ENCODE data around the gene WDHD1.
"Not testable (repeated sequence)": the region's sequence is repeated elsewhere in the genome, so short reads cannot be mapped to it uniquely, and the experiment has no call there.

Gene WDHD1

DNA sequence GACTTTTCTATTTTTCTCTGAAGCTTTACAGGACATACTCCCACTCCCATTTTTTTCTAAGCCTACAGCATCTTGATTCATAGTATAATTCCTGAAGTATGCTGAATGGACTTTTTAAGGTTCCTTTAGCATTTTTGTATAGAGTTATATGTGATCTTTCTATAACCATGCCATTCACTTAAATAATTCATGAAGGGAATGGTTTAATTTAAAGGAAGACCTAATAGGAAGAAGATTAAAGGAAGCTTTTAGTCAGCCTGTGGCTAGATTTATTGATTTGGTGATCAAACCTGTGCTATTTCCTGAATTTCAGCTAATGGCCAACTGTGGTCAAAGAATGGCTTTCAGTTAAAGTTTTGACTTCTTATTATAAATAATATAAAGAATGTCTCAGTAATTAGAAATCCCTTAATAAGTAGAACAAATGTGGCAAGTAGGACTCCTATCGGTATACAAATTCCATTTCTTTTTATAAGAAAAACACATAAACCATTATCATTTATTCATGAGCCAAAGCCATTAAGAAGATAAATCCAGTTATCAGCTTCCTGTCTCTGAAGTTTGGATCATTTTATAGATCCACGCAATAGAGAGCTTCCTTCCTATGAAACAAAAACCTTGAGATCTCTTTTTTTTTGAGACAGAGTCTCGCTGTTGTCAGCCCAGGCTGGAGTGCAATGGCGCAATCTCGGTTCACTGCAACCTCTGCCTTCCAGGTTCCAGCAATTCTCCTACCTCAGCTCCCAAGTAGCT lies 20.6 kb upstream of the WDHD1 start:
- DNase-seq = no peak

DNA sequence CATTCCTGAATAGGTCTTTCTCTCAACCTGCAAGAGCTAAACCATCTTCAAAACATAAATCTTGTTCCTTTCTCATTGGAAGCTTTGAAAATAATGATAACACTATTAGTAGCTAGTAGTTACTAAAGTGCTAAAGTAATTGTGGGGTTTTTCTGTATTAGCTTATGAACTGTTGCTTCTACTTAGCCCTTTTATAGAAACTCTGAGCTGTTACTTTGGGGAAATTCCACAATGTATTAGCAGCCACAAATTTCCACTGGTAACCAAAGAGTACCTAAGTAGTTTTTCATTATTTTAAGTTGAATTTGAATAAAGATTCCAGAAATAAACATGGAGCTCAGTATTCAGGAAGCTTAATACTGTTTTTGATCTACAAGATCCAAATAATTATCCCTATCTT lies 18.2 kb upstream of the WDHD1 start:
- DNase-seq = no peak

GRCh38 chr14:55043528-55043927 lies 16.6 kb upstream of the WDHD1 start:
- DNase-seq = no peak

DNA sequence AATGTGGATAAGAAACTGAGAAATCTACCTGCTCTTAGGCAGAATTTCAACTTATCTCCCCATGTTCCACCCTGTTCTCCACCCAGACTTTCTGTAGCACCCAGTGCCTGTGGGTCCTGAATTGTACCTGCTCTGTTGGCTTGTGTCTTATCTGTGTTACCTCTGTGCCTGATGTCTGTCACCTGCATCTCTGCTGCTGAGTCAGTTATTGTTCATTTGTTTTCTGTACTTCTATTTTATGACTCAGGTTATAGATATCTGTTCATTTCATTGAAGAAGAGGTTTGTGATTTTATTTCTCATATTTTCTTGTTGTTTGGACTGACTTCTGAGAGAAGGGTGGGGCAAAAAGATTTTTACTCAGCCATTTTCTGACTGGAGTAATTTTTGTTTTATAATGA lies 11.8 kb upstream of the WDHD1 start:
- DNase-seq = no peak

DNA sequence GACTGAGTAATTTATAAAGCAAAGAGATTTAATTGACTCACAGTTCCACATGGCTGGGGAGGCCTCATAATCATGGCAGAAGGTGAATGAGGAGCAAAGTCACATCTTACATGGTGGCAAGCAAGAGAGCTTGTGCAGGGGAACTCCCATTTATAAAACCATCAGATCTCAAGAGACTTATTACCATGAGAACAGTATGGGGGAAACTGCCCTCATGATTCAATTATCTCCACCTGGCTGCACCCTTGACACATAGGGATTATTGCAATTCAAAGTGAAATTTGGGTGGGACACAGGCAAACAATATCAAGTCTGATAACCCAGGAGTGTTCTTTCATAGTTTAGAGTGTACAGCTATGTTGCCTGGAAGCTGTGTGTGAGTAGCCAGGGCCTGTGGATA lies 11.1 kb upstream of the WDHD1 start:
- DNase-seq = not testable (repeated sequence)

DNA sequence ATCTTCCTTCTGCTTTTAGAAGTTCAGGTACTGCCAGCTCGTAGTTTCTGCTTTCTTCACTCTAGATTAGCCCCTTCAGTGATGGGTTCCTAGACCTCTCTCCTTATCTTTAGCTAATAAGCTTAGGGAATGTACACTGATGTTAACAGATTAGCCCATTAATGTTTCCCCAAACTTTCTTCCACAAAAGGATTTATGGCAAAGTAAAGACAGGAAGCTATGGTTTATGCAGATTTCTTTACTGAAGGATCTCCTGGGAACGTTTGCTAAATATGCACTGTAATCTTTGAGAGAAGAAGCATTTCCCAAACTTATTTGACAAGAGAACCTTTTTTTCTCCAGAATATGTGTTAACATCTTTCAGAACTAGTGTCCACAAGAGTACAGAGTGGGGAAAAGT lies 4.3 kb upstream of the WDHD1 start:
- no peak for DNase-seq

GRCh38 chr14:55028476-55028875 lies 1.6 kb upstream of the WDHD1 start:
- no peak for DNase-seq

GRCh38 chr14:55028066-55028465 lies 1.2 kb upstream of the WDHD1 start:
- no peak for DNase-seq

DNA sequence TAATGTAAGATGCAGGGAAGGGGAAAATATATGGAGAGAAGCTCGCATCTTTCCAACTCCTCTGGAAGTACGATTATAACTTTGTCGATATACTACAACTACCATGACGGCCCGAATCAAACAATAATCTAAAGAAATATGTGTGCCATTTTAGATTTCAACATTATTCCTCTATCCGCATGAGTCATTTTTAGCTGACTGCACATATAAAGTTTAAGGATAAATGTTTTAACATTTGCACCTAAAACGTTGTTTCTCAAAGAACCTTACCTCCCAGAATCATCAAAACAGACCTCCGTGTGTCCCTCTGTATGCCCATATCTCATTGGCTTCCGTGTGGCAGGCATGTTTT lies 482 bp downstream of the WDHD1 start:
- no peak for DNase-seq

DNA sequence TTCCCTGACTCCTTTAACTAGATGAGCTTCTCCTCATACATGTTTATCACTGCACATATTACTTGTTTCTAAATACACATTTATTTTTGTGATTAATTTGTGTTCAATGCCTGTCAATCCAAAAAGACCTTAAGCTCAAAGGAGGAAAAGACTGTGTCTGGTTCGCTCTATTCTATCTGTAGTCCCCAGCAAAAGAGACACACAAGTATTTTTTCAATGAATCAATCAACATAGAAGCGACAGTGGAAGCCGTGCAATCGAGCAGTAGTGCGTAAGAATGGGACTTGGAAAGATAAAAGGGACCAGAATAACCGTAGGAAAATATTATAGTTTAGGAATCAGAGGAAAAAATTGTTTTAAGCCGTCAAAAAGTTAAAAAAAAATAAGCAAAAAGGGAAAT lies 951 bp downstream of the WDHD1 start:
- no peak for DNase-seq

DNA sequence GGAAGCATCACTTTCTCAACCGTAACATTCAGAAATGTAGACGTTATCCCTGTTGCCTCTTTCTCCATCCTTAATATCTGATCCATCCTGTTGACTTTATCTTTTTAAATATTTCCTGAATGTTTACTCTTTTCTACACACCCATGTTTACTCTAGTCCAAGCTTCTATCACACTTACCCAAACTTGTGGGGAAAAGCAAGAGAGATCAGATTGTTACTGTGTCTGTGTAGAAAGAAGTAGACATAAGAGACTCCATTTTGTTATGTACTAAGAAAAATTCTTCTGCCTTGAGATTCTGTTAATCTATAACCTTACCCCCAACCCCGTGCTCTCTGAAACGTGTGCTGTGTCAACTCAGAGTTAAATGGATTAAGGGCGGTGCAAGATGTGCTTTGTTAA lies 2.5 kb downstream of the WDHD1 start:
- not testable (repeated sequence) for DNase-seq

DNA sequence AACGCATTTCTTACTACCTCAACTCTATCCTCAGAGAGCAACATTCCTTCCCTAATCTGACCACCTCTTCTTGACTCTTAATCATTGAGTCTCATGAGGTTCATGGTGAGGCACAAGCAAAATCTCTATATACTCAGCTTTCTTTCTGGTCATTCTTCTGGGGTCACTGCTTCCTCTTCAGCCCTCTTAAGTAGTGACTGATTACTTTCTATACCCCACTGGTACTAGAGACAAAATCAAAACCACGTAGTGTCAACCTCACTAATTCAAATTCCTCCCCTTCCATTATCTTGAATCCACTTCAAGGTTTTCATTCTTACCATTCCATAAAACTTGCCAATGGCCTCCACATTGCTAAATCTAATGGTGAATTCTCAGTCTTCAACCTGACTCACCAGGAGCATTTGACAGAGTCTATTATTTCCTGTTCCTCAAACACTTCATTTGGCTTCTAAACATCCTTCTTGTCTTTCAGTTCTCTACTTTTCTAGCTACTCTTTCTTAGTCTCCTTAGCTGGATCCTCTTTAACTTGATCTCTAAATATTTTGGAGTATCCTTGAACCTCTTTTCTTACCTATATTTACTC lies 6.8 kb downstream of the WDHD1 start:
- no peak for DNase-seq

GRCh38 chr14:55015006-55015405 lies 11.9 kb downstream of the WDHD1 start:
- DNase-seq = no peak

DNA sequence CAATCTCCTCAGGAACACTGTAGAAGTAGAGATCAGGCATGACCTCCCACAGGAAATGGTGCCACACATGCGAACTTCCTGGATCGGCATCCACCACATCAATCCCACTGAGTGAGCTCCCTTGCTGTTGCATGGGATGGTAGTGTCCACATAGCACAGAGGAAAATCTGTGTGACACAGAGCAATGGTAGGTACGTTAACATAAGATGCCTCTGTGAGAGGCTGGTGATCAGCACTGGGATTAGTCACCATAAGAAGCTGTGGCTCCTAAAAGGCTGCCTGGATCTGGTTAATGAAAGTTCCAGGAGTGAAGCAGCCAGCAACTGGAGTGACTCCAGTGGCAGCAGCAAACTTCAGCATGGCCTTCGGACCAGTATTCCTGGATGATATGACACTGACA lies 21.8 kb downstream of the WDHD1 start:
- no peak for DNase-seq

DNA sequence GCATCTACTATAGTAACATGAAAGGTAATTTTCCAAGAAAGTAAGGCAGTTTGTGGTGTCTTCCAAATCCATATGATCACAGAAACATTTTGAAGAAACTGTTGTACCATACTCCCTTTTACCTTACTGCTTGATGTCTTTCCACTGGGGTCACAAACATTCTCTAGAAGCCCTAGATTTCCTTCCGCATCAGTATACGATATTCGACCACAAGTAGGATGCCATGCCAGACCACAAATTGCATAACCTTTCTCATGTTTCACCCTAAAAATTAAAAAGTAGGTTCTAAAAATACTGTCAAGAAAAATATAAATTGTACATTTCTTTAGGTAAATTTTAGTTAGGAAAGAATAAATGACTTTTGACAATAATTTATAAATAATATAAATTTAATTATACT lies 26.5 kb downstream of the WDHD1 start:
- DNase-seq = no peak

DNA sequence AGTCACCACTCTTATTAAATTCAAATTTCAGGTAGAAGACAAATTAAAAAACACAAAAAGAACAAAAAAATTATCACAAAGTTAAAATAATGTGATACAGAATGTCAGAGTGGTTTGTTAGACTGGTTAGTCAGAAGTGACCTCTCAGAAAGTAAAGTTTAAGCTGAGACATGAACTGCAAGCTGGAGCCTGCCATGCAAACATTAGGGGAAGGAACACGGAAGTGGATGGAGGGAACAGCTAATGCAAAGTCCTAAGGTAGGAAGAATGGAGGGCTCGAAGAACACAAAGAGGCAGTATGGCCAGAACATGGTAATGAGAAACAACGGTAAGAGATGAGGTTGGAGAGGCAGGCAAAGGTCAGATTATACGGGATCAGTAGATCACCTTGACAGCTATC lies 41.7 kb downstream of the WDHD1 start:
- DNase-seq = no peak

GRCh38 chr14:54981698-54982097 lies 45.2 kb downstream of the WDHD1 start:
- no peak for DNase-seq

GRCh38 chr14:54979039-54979438 lies 47.9 kb downstream of the WDHD1 start:
- DNase-seq = no peak

DNA sequence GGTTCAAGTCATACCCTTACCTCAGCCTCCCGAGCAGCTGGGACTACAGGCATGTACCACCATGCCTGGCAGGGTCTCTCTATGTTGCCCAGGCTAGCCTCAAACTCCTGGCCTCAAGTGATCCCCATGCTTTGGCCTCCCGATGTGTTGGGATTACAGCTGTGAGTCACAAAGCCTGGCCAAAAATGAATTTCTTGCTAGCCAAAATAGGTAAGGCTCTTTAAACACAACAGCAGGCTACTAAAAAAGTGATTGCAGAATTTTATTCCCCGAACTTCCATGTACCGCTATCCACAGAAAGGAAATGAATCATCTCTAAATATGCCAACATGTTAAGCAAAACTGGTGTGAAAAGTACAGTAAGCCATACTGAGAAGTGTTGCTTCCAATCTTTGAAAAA lies 50.6 kb downstream of the WDHD1 start:
- DNase-seq = no peak

DNA sequence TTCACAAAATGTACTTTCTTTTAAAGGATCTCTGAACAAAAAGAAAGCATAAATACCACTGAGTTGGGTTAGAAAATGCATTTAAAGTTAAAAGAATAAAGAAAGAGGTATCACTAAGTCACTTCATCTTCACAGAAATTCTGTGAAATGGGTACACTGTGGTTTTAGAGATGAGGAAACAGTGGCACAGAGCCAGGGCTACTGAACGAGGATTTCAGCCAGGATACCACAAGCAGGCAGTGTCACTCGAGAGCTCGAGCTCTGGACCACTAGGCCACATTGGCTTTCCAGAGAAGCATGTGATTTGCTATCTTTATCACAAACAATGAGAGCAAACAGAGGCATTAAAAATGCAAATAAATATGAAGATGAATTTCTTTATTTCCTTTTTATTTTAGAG lies 51.0 kb downstream of the WDHD1 start:
- DNase-seq = no peak

- DNase-seq = no peak
Observed at GRCh38 chr14:54974788-54975414, 52.0 kb downstream of the WDHD1 start.

GRCh38 chr14:54967496-54967895 lies 59.4 kb downstream of the WDHD1 start:
- DNase-seq = no peak

DNA sequence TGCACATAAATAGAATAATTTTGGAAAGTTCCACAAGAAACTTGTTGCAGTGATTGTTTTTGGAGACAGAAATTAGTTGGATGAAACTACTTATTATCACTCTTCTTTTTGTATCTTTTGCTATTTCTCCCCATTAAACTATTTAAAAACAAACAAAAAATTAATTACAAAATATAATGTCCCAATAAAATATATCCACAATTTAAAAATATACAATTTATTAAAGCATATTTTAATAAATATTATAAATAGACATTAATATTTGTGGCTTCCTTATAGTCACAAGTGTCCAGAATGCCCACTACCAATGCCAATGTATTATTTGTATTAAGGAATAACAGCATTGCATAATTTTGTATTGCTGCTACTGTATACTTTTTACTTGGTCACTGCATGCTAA lies 71.8 kb downstream of the WDHD1 start:
- DNase-seq = no peak

GRCh38 chr14:54953609-54954008 lies 73.3 kb downstream of the WDHD1 start:
- not testable (repeated sequence) for DNase-seq

DNA sequence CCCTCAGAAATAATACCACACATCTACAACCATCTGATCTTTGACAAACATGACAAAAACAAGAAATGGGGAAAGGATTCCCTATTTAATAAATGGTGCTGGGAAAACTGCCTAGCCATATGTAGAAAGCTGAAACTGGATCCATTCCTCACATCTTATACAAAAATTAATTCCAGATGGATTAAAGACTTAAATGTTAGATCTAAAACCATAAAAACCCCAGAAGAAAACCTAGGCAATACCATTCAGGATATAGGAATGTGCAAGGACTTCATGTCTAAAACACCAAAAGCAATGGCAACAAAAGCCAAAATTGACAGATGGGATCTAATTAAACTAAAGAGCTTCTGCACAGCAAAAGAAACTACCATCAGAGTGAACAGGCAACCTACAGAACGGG lies 74.1 kb downstream of the WDHD1 start:
- not testable (repeated sequence) for DNase-seq
